HepG2 (cell line): ENCODE measurements around the gene GFER. TPM values are rescaled to one million over a fixed set of nuclear protein-coding genes. Genes with fewer than 3 reads are reported as not detected.
A peak's percentile ranks its signal among the peaks of the same experiment; 100 is the strongest.

Experiments
- CHD2 ChIP-seq: IDR thresholded peaks from 2 replicates; pipeline ENCODE4 v1.6.1; 2011; ENCODE audit warnings: low read depth, low read length, improper control_type of control experiment
- HIVEP1 ChIP-seq: sonication (generic); formaldehyde crosslinking; IDR thresholded peaks from 2 replicates; pipeline ENCODE4 v1.4.0; 2020; ENCODE audit warnings: mild to moderate bottlenecking, missing genetic modification reagents
- KLF13 ChIP-seq: sonication (generic); formaldehyde crosslinking; IDR thresholded peaks from 2 replicates; pipeline ENCODE4 v1.4.0; 2020; ENCODE audit warnings: mild to moderate bottlenecking, missing genetic modification reagents
- MXI1 ChIP-seq: IDR thresholded peaks from 3 replicates; pipeline ENCODE4 v1.6.1; 2012; ENCODE audit warnings: low read depth, low read length, inconsistent platforms, borderline replicate concordance
- NFIB ChIP-seq: sonication (generic); formaldehyde crosslinking; IDR thresholded peaks from 2 replicates; pipeline ENCODE4 v1.9.0; 2021; ENCODE audit warnings: missing genetic modification reagents, mild to moderate bottlenecking, borderline replicate concordance
- RCOR2 ChIP-seq: IDR thresholded peaks from 2 replicates; pipeline ENCODE4 v1.6.1; 2016; ENCODE audit warnings: missing biosample characterization, missing genetic modification reagents
- ZBTB1 ChIP-seq: sonication (generic); formaldehyde crosslinking; IDR thresholded peaks from 2 replicates; pipeline ENCODE4 v1.4.0; 2020; ENCODE audit warnings: missing genetic modification reagents, borderline replicate concordance
- ZBTB21 ChIP-seq: sonication (generic); formaldehyde crosslinking; IDR thresholded peaks from 2 replicates; pipeline ENCODE4 v1.4.0; 2020; ENCODE audit warnings: missing genetic modification reagents
- ZNF749 ChIP-seq: sonication (generic); formaldehyde crosslinking; IDR thresholded peaks from 2 replicates; pipeline ENCODE4 v1.8.0; 2022; ENCODE audit warnings: mild to moderate bottlenecking, missing genetic modification reagents, moderate library complexity, borderline replicate concordance
- polyA plus RNA-seq, 8 experiments: library from polyadenylated mRNA; depleted of rRNA in 3 of 8; stranded (reverse) in 7 of 8; unstranded in 1 of 8; fragments of >200 nt; fragmentation: Illumina TruSeq in 4 of 8; extraction: Trizol in 4 of 8; gene quantifications; 2 replicates each; pipeline versions ENCODE4 v1.2.1 to v1.2.3, GENCODE V29; 2011 to 2016; ENCODE audit warnings: low read depth in 4 of 8, missing spikeins in 1 of 8, mixed read lengths in 1 of 8; ENCODE audit not compliant: insufficient read depth in 1 of 8
- total RNA-seq, 5 experiments: library from RNA; depleted of rRNA; stranded (reverse); fragments of >200 nt; fragmentation: Illumina TruSeq; extraction: Trizol; gene quantifications; 2 replicates each; pipeline ENCODE4 v1.2.3, GENCODE V29; 2016; ENCODE audit warnings: low read depth in 1 of 5
- TF ChIP-seq, protein P1 (sequence below): sonication (generic); formaldehyde crosslinking; IDR thresholded peaks from 2 replicates; pipeline ENCODE4 v1.9.0; 2022; ENCODE audit warnings: missing genetic modification reagents, mild to moderate bottlenecking, borderline replicate concordance
- TF ChIP-seq, protein P2 (sequence below), 2 experiments: sonication (generic) in 1 of 2; formaldehyde crosslinking in 1 of 2; IDR thresholded peaks; 2 replicates each; pipeline versions ENCODE4 v1.4.0 to v1.6.1; 2018 to 2020; ENCODE audit warnings: missing genetic modification reagents in 2 of 2, borderline replicate concordance in 1 of 2, low read depth in 1 of 2, mild to moderate bottlenecking in 1 of 2, missing biosample characterization in 1 of 2
- TF ChIP-seq, protein P3 (sequence below): IDR thresholded peaks from 2 replicates; pipeline ENCODE4 v1.6.1; 2012; ENCODE audit warnings: inconsistent platforms
- TF ChIP-seq, protein P4 (sequence below), 2 experiments: sonication (generic) in 1 of 2; formaldehyde crosslinking in 1 of 2; IDR thresholded peaks; 2 replicates each; pipeline versions ENCODE4 v1.4.0 to v1.6.1; 2016 to 2020; ENCODE audit warnings: borderline replicate concordance in 1 of 2, low read depth in 1 of 2, mild to moderate bottlenecking in 1 of 2, missing genetic modification reagents in 1 of 2
- TF ChIP-seq, protein P5 (sequence below): sonication (generic); formaldehyde crosslinking; IDR thresholded peaks from 2 replicates; pipeline ENCODE4 v1.5.1; 2020; ENCODE audit warnings: mild to moderate bottlenecking, missing genetic modification reagents, moderate library complexity

The GFER gene
- total and polyA plus RNA-seq, 2 of the 13 experiments (the other 11 are each of a cell fraction or from before 2014, with no cell fraction given) = 28.6 to 71.7 TPM

DNA sequence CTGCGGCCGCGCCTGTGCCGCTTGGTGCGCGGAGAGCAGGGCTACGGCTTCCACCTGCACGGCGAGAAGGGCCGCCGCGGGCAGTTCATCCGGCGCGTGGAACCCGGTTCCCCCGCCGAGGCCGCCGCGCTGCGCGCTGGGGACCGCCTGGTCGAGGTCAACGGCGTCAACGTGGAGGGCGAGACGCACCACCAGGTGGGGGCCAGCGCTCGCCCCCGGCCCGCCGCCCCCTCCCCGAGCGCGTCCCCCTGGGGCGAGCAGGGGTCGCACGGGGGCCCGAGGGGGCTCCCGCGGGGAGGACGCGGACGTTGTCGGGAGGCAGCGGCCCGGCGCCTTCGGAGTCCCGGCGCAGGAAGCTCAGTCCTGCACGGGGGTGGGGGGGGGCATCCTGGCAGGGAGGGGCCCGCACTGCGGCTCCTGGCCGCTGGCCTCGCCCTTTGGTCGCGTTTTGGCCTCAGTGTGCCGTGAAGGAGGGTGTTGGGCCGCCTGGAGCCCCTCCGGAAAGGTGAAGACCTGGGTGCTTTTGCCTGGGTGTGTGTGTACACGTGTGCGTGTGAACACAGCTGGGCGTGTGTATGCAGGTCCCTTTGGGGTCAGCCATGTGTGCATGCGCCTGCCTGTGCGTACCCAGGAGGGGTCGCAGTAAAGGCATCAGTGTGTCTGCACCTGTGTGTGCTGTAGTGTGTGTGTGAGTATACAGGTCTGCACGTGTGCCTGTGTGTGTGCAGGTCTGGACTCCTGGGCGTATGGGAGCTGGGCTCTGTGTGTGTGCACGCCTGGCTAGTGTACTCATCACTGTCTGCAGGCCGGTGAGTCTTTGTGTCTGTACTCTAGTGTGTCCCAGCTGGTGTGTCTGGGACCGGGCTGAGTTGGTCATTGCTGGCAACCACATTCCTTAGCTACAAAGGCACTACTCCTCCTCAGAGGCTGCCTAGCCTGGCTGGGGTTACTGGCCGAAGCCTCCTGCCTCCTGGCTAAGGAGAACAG is 43.3 kb downstream of the GFER start (continued):
- TF ChIP-seq, protein P1, sequence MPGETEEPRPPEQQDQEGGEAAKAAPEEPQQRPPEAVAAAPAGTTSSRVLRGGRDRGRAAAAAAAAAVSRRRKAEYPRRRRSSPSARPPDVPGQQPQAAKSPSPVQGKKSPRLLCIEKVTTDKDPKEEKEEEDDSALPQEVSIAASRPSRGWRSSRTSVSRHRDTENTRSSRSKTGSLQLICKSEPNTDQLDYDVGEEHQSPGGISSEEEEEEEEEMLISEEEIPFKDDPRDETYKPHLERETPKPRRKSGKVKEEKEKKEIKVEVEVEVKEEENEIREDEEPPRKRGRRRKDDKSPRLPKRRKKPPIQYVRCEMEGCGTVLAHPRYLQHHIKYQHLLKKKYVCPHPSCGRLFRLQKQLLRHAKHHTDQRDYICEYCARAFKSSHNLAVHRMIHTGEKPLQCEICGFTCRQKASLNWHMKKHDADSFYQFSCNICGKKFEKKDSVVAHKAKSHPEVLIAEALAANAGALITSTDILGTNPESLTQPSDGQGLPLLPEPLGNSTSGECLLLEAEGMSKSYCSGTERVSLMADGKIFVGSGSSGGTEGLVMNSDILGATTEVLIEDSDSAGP (CRISPR knock-in tag) = no peak
- no peak for TF ChIP-seq RCOR2 (CRISPR knock-in tag)
- TF ChIP-seq, protein P2, sequence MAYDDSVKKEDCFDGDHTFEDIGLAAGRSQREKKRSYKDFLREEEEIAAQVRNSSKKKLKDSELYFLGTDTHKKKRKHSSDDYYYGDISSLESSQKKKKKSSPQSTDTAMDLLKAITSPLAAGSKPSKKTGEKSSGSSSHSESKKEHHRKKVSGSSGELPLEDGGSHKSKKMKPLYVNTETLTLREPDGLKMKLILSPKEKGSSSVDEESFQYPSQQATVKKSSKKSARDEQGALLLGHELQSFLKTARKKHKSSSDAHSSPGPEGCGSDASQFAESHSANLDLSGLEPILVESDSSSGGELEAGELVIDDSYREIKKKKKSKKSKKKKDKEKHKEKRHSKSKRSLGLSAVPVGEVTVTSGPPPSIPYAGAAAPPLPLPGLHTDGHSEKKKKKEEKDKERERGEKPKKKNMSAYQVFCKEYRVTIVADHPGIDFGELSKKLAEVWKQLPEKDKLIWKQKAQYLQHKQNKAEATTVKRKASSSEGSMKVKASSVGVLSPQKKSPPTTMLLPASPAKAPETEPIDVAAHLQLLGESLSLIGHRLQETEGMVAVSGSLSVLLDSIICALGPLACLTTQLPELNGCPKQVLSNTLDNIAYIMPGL (CRISPR knock-in tag; IDR thresholded peaks at IDR 0.05; ENCODE audit: borderline replicate concordance in 1 of 2, low read depth in 1 of 2) = peak; percentile 23 to 50; a peak in 3 of 4 replicates
- TF ChIP-seq KLF13 (CRISPR knock-in tag) = no peak
- TF ChIP-seq, protein P3, sequence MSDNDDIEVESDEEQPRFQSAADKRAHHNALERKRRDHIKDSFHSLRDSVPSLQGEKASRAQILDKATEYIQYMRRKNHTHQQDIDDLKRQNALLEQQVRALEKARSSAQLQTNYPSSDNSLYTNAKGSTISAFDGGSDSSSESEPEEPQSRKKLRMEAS = peak; percentile 69
- TF ChIP-seq HIVEP1 (CRISPR knock-in tag) = no peak
- TF ChIP-seq, protein P4, sequence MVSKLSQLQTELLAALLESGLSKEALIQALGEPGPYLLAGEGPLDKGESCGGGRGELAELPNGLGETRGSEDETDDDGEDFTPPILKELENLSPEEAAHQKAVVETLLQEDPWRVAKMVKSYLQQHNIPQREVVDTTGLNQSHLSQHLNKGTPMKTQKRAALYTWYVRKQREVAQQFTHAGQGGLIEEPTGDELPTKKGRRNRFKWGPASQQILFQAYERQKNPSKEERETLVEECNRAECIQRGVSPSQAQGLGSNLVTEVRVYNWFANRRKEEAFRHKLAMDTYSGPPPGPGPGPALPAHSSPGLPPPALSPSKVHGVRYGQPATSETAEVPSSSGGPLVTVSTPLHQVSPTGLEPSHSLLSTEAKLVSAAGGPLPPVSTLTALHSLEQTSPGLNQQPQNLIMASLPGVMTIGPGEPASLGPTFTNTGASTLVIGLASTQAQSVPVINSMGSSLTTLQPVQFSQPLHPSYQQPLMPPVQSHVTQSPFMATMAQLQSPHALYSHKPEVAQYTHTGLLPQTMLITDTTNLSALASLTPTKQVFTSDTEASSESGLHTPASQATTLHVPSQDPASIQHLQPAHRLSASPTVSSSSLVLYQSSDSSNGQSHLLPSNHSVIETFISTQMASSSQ (IDR thresholded peaks at IDR 0.05; ENCODE audit: low read depth) = no peak
- TF ChIP-seq, protein P4 (CRISPR knock-in tag; IDR thresholded peaks at IDR 0.05; ENCODE audit: borderline replicate concordance) = no peak
- TF ChIP-seq NFIB (CRISPR knock-in tag) = peak; percentile 17; the same call in 1 of the 2 replicates
- TF ChIP-seq ZBTB21 (CRISPR knock-in tag) = no peak
- peak; percentile 79; the same call in 2 of the 3 replicates for TF ChIP-seq MXI1
- no peak for TF ChIP-seq ZNF749 (CRISPR knock-in tag)
- TF ChIP-seq, protein P5, sequence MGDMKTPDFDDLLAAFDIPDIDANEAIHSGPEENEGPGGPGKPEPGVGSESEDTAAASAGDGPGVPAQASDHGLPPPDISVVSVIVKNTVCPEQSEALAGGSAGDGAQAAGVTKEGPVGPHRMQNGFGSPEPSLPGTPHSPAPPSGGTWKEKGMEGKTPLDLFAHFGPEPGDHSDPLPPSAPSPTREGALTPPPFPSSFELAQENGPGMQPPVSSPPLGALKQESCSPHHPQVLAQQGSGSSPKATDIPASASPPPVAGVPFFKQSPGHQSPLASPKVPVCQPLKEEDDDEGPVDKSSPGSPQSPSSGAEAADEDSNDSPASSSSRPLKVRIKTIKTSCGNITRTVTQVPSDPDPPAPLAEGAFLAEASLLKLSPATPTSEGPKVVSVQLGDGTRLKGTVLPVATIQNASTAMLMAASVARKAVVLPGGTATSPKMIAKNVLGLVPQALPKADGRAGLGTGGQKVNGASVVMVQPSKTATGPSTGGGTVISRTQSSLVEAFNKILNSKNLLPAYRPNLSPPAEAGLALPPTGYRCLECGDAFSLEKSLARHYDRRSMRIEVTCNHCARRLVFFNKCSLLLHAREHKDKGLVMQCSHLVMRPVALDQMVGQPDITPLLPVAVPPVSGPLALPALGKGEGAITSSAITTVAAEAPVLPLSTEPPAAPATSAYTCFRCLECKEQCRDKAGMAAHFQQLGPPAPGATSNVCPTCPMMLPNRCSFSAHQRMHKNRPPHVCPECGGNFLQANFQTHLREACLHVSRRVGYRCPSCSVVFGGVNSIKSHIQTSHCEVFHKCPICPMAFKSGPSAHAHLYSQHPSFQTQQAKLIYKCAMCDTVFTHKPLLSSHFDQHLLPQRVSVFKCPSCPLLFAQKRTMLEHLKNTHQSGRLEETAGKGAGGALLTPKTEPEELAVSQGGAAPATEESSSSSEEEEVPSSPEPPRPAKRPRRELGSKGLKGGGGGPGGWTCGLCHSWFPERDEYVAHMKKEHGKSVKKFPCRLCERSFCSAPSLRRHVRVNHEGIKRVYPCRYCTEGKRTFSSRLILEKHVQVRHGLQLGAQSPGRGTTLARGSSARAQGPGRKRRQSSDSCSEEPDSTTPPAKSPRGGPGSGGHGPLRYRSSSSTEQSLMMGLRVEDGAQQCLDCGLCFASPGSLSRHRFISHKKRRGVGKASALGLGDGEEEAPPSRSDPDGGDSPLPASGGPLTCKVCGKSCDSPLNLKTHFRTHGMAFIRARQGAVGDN = peak; percentile 74
- no peak for TF ChIP-seq ZBTB1
- no peak for TF ChIP-seq CHD2
